ENCODE results near the gene ITCH. TPM values are rescaled to one million over a fixed set of nuclear protein-coding genes. Genes with fewer than 3 reads are reported as not detected.
"Not testable (repeated sequence)": the region's sequence is repeated elsewhere in the genome, so short reads cannot be mapped to it uniquely, and the experiment has no call there.

The ITCH gene
- total and polyA plus RNA-seq, 9 of the 15 experiments (the other 6 are each of a cell fraction or from before 2014, with no cell fraction given) = 7.5 to 53.0 (median 22.9) TPM

- H2AFZ ChIP-seq (ENCODE audit: low read depth, low read length); H3K4me3 ChIP-seq; H3K27ac ChIP-seq (ENCODE audit: extremely low read depth, low read depth, low read length); DNase-seq (ENCODE audit: extremely low read depth in 1 of 4, low spot score in 3 of 4); ATAC-seq; H3K4me2 ChIP-seq (ENCODE audit: insufficient read depth, low read length); CTCF ChIA-PET (ENCODE audit: low intra/inter-chr PET ratio); H3K9me1 ChIP-seq (ENCODE audit: control insufficient read depth, insufficient read depth, low read length); H4K20me1 ChIP-seq (replicated peaks; ENCODE audit: control insufficient read depth, insufficient read depth, low read length); in situ Hi-C loops (cut with MboI); BruUV-seq (replicated peaks); H3K9ac ChIP-seq (ENCODE audit: insufficient read depth in 1 of 2, low read depth in 2 of 2, low read length in 2 of 2); intact Hi-C loops (cut with micrococcal nuclease); FAIRE-seq; H3K27me3 ChIP-seq (ENCODE audit: control insufficient read depth in 2 of 2, insufficient read depth in 2 of 2, low read length in 2 of 2); H3K9me3 ChIP-seq (replicated peaks; ENCODE audit: control insufficient read depth, insufficient read depth, low read depth, low read length); H3K4me1 ChIP-seq (replicated peaks in 1 of 2; ENCODE audit: control insufficient read depth in 2 of 2, insufficient read depth in 2 of 2, low read length in 2 of 2): not testable (repeated sequence)
- POLR2A ChIA-PET = interaction anchor here (1.2 kb wide), 1 partner anchor 10 kb away, joined by 5 read pairs; no protein-coding TSS in a partner anchor
- 95% methylated on average over 3 of the region's 3 CpGs for WGBS (ENCODE audit: insufficient coverage, low coverage, missing lambda C conversion rate)
- Histone ChIP-seq H3K79me2 (ENCODE audit: control insufficient read depth, insufficient read depth, low read length) (peaks cover 45% of the 10 kb centered on the region), H3K36me3 (ENCODE audit: control insufficient read depth, insufficient read depth, low read length) (peaks cover 52% of the 10 kb centered on the region)
These were observed 42.9 kb downstream of the ITCH start for GRCh38 chr20:34405942-34406341.

- TF ChIP-seq ATF3 (IDR thresholded peaks at IDR 0.05) (no peak), ATF3 (CRISPR knock-in tag; conservative IDR thresholded peaks at IDR 0.05) (no peak), ZNF174 (CRISPR knock-in tag; IDR thresholded peaks at IDR 0.05) (no peak), JUND (IDR thresholded peaks at IDR 0.05; ENCODE audit: borderline replicate concordance, low read depth, low read length) (no peak), JUND (tag; IDR thresholded peaks at IDR 0.05; ENCODE audit: borderline replicate concordance, low read depth, low read length) (no peak), NR1H2 (CRISPR knock-in tag; IDR thresholded peaks at IDR 0.05) (no peak)
- no peak overlapping the region for H3K27ac ChIP-seq (ENCODE audit: extremely low read depth, low read depth, low read length)
- CTCF ChIA-PET (ENCODE audit: low intra/inter-chr PET ratio) = no interaction called here
- ATAC-seq = no peak
- H3K9me1 ChIP-seq (ENCODE audit: control insufficient read depth, insufficient read depth, low read length) = no peaks in the 10 kb centered on the region
- no peaks in the 10 kb centered on the region for H3K4me1 ChIP-seq (replicated peaks in 1 of 2; ENCODE audit: control insufficient read depth in 2 of 2, insufficient read depth in 2 of 2, low read length in 2 of 2)
- in situ Hi-C loops (cut with MboI) = no loop called here
- no peaks in the 10 kb centered on the region for H3K27me3 ChIP-seq (ENCODE audit: control insufficient read depth in 2 of 2, insufficient read depth in 2 of 2, low read length in 2 of 2)
- no peak overlapping the region for H3K4me3 ChIP-seq
- POLR2A ChIA-PET = interaction anchor here (1.2 kb wide), 1 partner anchor 57 kb away, joined by 3 read pairs; no protein-coding TSS in a partner anchor
- H3K9me3 ChIP-seq (replicated peaks; ENCODE audit: control insufficient read depth, insufficient read depth, low read depth, low read length) = no peaks in the 10 kb centered on the region
- peaks cover 57% of the 10 kb centered on the region for H3K36me3 ChIP-seq (ENCODE audit: control insufficient read depth, insufficient read depth, low read length)
- no peak for DNase-seq (ENCODE audit: extremely low read depth in 1 of 4, low spot score in 3 of 4)
- BruUV-seq (replicated peaks) = no TSS peak
- peaks cover 32% of the 10 kb centered on the region for H3K79me2 ChIP-seq (ENCODE audit: control insufficient read depth, insufficient read depth, low read length)
- no peak overlapping the region for H2AFZ ChIP-seq (ENCODE audit: low read depth, low read length)
- FAIRE-seq = no peak
- H3K4me2 ChIP-seq (ENCODE audit: insufficient read depth, low read length) = no peak overlapping the region
- intact Hi-C loops (cut with micrococcal nuclease) = no loop called here
- no peaks in the 10 kb centered on the region for H4K20me1 ChIP-seq (replicated peaks; ENCODE audit: control insufficient read depth, insufficient read depth, low read length)
- 82% methylated on average over 8 of the region's 9 CpGs for WGBS (ENCODE audit: insufficient coverage, low coverage, missing lambda C conversion rate)
- H3K9ac ChIP-seq (ENCODE audit: insufficient read depth in 1 of 2, low read depth in 2 of 2, low read length in 2 of 2) = no peak overlapping the region
These were observed 44.9 kb downstream of the ITCH start for GRCh38 chr20:34407962-34408474.
